ENCODE results near the gene ANTXR1. TPM values are rescaled to one million over a fixed set of nuclear protein-coding genes. Genes with fewer than 3 reads are reported as not detected.

The ANTXR1 gene
- total RNA-seq, 1 donor from 2014 or later = 35.5 TPM

- H3K4me3 ChIP-seq (ENCODE audit: low read depth, low read length) = no peak overlapping the region
- DNase-seq (ENCODE audit: low read depth) = no peak
- H3K36me3 ChIP-seq (ENCODE audit: control insufficient read depth, insufficient read depth, low read length) = no peaks in the 10 kb centered on the region
- H3K27me3 ChIP-seq (ENCODE audit: control insufficient read depth, insufficient read depth, low read length) = no peaks in the 10 kb centered on the region
- no peak for TF ChIP-seq CTCF (IDR thresholded peaks at IDR 0.05; ENCODE audit: insufficient read depth, low read length, poor library complexity, severe bottlenecking)
Observed at GRCh38 chr2:69180974-69181373, 168.0 kb downstream of the ANTXR1 start.

GRCh38 chr2:69181806-69182427, 168.9 kb downstream of the ANTXR1 start:
- TF ChIP-seq CTCF (IDR thresholded peaks at IDR 0.05; ENCODE audit: insufficient read depth, low read length, poor library complexity, severe bottlenecking) = no peak
- no peaks in the 10 kb centered on the region for H3K27me3 ChIP-seq (ENCODE audit: control insufficient read depth, insufficient read depth, low read length)
- H3K36me3 ChIP-seq (ENCODE audit: control insufficient read depth, insufficient read depth, low read length) = no peaks in the 10 kb centered on the region
- DNase-seq (ENCODE audit: low read depth) = no peak
- no peak overlapping the region for H3K4me3 ChIP-seq (ENCODE audit: low read depth, low read length)

GRCh38 chr2:69183659-69184058, 170.7 kb downstream of the ANTXR1 start:
- DNase-seq (ENCODE audit: low read depth) = no peak
- Histone ChIP-seq H3K36me3 (ENCODE audit: control insufficient read depth, insufficient read depth, low read length) (no peaks in the 10 kb centered on the region), H3K27me3 (ENCODE audit: control insufficient read depth, insufficient read depth, low read length) (no peaks in the 10 kb centered on the region), H3K4me3 (ENCODE audit: low read depth, low read length) (no peak overlapping the region)
- TF ChIP-seq CTCF (IDR thresholded peaks at IDR 0.05; ENCODE audit: insufficient read depth, low read length, poor library complexity, severe bottlenecking) = no peak

GRCh38 chr2:69184224-69184623, 171.2 kb downstream of the ANTXR1 start:
- Histone ChIP-seq H3K36me3 (ENCODE audit: control insufficient read depth, insufficient read depth, low read length) (no peaks in the 10 kb centered on the region), H3K4me3 (ENCODE audit: low read depth, low read length) (no peak overlapping the region), H3K27me3 (ENCODE audit: control insufficient read depth, insufficient read depth, low read length) (no peaks in the 10 kb centered on the region)
- TF ChIP-seq CTCF (IDR thresholded peaks at IDR 0.05; ENCODE audit: insufficient read depth, low read length, poor library complexity, severe bottlenecking) = no peak
- no peak for DNase-seq (ENCODE audit: low read depth)

- Histone ChIP-seq H3K27me3 (ENCODE audit: control insufficient read depth, insufficient read depth, low read length) (no peaks in the 10 kb centered on the region), H3K36me3 (ENCODE audit: control insufficient read depth, insufficient read depth, low read length) (no peaks in the 10 kb centered on the region), H3K4me3 (ENCODE audit: low read depth, low read length) (no peak overlapping the region)
- no peak for DNase-seq (ENCODE audit: low read depth)
- TF ChIP-seq CTCF (IDR thresholded peaks at IDR 0.05; ENCODE audit: insufficient read depth, low read length, poor library complexity, severe bottlenecking) = no peak
Observed at GRCh38 chr2:69185807-69186206, 172.8 kb downstream of the ANTXR1 start.

- DNase-seq (ENCODE audit: low read depth) = no peak
- no peak overlapping the region for H3K4me3 ChIP-seq (ENCODE audit: low read depth, low read length)
- no peak for TF ChIP-seq CTCF (IDR thresholded peaks at IDR 0.05; ENCODE audit: insufficient read depth, low read length, poor library complexity, severe bottlenecking)
- no peaks in the 10 kb centered on the region for H3K27me3 ChIP-seq (ENCODE audit: control insufficient read depth, insufficient read depth, low read length)
- H3K36me3 ChIP-seq (ENCODE audit: control insufficient read depth, insufficient read depth, low read length) = no peaks in the 10 kb centered on the region
Observed at GRCh38 chr2:69186614-69187013, 173.6 kb downstream of the ANTXR1 start.

All from kidney epithelial cell (primary cell).